ENCODE results near the gene SOX8.

DNA sequence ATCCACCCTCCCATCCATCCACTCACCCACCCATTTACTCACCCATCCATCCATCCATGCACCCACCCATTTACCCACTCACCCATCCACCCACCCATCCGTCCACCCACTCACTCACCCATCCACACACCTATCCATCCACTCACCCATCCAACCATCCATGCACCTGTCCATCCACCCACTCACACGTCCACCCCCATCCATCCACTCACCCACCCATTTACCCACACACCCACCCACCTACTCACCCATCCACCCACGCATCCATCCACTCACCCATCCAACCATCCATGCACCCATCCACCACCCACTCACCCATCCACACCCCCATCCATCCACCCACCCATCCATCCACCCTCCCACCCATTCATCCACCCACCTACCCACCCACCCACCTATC, 12.2 kb downstream of the SOX8 start:
- TF ChIP-seq, protein P1, sequence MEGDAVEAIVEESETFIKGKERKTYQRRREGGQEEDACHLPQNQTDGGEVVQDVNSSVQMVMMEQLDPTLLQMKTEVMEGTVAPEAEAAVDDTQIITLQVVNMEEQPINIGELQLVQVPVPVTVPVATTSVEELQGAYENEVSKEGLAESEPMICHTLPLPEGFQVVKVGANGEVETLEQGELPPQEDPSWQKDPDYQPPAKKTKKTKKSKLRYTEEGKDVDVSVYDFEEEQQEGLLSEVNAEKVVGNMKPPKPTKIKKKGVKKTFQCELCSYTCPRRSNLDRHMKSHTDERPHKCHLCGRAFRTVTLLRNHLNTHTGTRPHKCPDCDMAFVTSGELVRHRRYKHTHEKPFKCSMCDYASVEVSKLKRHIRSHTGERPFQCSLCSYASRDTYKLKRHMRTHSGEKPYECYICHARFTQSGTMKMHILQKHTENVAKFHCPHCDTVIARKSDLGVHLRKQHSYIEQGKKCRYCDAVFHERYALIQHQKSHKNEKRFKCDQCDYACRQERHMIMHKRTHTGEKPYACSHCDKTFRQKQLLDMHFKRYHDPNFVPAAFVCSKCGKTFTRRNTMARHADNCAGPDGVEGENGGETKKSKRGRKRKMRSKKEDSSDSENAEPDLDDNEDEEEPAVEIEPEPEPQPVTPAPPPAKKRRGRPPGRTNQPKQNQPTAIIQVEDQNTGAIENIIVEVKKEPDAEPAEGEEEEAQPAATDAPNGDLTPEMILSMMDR (IDR thresholded peaks at IDR 0.05), result no peak
- no peak for TF ChIP-seq ZFX (IDR thresholded peaks at IDR 0.05; ENCODE audit: borderline replicate concordance)

Measured in 22Rv1 (cell line).